Eye (tissue), 1 donor: ENCODE results near the gene RNU2-63P.
"Not testable (repeated sequence)": the region's sequence is repeated elsewhere in the genome, so short reads cannot be mapped to it uniquely, and the experiment has no call there.

Source experiments
- DNase-seq: peaks from one replicate; pipeline ENCODE4 v3.0.0-alpha.2; 2015

The RNU2-63P gene

DNA sequence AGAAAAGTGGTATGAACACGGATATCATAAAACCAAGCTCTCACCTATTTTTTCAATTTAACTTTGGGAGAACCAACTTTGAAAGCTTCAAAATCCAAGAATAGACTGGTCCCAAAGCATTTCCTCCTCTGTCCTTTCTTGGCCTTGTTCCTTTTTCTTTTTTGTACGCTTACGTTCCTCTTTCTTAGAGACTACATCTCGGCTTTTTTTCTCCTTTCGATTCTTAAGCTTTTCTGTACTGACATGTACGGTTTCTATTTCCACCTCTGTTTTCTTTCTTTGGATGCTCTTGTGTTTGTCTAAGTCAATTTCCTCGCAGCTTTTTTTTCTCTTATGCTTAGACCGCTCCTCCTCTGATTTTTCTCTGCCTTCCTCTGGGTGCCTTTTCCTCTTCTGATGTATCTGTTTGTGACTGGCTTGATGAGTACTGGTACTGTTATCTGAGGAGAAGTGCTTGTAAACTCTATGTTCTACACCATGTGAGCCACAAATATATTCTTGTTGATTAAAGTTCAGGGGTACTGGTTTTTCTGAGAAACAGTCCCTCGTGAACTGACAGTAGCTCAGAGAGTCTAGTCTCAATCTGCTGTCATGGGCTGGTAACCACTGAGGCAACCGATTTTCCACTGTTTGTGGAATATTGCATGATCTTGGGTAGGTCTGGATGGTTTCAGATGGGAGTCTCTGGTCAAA lies 11.5 kb upstream of the RNU2-63P start:
- no peak for DNase-seq

DNA sequence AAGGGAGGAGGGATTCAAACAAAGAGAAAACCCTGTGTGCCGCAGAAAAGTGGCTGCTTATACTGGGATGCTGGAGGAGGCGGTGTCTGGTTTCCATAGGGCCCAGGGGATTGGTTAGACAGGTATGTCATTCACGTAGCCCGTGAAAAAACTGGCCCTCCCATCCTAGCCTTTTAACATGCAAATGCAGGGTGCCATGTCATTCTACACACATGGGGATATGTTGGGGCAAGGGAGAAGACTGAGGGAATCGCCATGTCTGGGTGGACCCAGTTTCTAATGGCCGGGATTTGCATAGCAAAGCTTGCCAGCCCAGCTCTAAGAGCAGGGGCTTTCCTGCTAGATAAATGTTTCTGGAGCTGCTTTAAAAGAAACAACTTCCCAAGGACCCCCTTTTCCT lies 8.2 kb upstream of the RNU2-63P start:
- DNase-seq, result no peak

- no peak for DNase-seq
These were observed 6.2 kb upstream of the RNU2-63P start for GRCh38 chr2:88022669-88022921.

GRCh38 chr2:88019985-88020384 lies 3.6 kb upstream of the RNU2-63P start:
- DNase-seq, result no peak

DNA sequence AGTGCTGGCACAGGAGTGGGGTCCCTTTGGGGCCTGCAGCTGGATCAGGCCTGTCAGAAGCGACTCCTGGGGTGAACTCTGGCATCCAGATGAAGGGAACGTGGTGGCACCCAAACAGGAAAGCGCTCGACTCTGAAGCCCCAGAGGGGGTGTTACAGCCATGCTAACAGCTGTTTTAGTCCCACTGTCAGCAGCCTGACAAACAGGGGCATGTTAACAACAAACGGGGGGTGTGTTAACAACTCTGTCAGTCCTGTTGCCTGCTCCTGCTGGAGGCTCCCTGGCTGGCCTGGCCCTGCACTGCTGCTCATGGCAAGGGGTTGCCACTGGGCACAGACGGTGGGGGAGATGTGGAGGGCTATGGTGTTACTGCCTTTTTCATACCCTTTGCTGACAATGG lies 2.6 kb upstream of the RNU2-63P start:
- no peak for DNase-seq

DNA sequence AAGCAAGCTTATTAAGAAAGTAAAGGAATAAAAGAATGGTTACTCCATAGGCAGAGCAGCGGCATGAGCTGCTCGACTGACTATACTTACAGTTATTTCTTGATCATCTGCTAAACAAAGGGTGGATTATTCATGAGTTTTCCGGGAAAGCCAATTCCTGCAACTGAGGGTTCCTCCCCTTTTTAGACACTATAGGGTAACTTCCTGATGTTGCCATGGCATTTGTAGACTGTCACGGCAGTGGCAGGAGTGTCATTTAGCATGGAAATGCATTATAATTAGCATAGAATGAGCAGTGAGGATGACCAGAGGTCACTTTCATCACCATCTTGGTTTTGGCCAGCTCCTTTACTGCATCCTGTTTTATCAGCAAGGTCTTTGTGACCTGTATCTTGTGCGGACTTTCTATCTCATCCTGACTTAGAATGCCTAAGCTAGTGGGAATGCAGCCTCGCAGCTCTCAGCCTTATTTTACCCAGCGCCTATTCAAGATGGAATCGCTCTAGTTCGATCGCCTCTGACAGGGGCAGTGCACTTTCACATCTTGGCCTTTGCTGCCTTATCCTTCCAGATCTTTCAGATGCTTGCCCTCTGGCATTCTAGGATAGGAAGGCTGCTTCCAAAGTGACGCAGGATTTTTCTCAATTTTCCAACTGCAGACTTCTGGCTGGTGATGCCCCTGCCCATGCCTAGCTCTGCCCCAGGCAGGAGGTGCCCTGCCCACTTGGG lies 1.9 kb upstream of the RNU2-63P start:
- not testable (repeated sequence) for DNase-seq

DNA sequence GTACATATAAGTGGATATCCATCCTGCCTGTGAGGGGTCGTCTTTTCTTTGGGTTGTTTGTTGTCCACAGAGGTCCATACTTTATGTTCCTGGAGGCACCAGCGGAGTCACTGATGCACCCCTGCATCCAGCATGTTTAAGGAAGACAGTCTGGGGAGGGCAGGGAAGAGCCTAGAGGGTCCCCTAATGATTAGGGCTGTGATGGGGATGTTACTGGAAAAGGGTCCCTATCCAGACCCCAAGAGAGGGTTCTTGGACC lies 1.4 kb upstream of the RNU2-63P start:
- DNase-seq, result not testable (repeated sequence)

DNA sequence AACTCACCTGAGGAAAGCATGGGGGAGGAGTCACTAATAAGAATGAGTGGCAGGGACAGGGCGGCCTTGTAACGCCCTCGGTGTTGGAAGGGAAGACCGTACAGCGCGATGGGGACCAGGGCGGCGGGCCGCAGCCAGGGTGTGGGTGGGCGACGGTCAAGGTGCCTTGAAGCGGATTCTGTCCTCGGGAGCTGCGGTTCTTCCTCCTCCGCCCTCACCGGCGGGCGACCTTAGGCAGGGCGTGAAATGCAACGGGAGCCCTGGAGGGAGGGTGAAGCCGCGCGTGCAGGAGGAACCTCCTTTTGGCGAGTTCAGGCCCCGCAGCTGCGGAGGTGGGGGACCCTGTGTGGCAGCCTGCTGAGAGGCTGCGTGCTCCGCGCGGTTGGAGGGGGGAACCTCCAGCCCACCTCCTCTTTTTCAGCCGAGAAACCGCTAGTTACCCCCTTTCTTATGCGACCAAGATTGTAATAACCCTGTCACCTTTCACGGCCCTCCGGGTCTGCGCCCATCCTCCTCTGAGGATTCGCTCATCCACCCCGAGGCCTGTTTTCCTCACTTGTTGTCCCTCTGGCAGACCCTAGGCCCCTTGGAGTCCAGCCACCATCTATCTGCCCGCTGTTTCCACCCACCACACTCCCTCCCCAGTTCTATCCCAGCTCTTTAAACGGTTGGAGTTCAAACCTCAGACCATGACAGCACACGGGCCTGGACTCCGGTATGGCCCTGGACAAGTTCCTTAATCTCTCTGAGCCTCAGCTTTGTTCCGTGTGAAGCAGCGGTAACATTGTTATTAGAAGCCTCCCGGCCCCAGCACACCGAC lies 823 bp upstream of the RNU2-63P start:
- DNase-seq, result no peak

DNA sequence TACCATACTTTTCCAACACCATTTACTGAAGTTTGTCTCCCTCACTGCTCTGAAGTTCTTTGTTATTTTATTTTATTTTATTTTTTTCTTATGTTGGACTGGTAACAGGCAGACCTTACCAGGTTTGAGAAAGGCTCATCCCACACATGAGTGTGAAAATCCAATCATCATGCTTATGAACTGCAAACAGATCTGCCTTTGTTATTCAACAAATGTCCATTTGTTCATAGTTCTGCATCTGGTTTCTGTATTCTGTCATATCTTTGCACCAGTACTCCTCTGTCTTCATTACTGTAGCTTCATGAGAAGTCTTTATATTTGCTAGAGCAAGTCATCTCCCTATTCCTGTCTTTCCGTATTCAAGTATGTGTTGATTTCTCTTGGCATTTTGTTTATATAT lies 5.3 kb downstream of the RNU2-63P start:
- DNase-seq, result no peak

DNA sequence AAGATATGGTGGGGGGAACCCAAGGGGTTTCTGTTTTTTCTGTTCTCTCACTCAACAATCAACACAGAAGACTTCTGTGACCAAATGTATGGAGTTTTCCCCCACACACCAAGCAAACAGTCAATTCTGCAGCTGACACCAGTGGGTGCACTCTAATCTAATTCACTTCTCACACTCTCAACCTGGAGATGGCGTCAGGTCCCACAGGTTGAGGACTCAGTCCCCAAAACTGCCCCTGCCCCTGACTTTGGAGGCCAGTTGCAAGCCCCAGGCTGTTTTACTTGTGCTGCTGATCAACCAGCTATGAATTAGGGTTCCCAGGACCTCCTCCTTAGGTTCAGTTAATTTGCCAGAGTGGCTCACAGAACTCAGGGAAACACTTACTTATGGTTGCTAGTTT lies 6.2 kb downstream of the RNU2-63P start:
- no peak for DNase-seq

GRCh38 chr2:88006912-88007439 lies 9.4 kb downstream of the RNU2-63P start:
- no peak for DNase-seq

- no peak for DNase-seq
These were observed 10.6 kb downstream of the RNU2-63P start for GRCh38 chr2:88005776-88006175.

DNA sequence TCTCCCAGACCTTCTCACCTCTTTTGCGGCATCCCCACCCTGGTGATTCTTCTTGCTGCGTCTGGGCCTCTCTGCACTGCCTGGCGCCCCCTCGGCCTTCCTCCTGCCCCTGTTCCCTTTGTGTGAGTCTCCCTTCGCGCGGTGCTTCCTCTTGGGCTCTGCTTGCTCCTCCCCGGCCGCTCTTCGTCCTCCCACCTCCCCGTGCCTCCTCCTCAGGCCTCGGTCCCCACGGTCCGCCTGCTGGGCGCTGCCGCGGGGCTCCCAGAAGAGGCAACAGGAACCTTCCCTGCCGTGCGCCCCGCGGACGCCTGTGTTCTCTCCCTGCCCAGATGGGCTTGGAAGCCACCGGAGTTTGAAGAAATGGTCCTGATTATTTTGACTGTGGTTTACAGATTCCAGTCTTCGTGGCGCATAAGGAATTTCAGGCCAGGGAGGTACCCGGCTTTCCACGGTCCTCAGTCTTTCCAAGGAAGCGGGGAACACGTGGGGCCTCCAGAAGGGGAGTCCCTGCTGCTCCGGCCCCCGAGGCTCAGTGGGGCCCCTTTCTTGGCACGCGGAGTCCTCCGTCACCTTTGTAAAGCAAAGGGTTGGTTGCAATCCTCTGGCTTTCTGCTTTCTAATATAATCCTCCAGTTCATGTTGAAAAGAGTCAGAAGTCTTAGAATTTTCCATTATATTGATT lies 13.1 kb downstream of the RNU2-63P start:
- DNase-seq, result peak; percentile 54

- DNase-seq, result no peak
These were observed 14.0 kb downstream of the RNU2-63P start for GRCh38 chr2:88002359-88002707.

DNA sequence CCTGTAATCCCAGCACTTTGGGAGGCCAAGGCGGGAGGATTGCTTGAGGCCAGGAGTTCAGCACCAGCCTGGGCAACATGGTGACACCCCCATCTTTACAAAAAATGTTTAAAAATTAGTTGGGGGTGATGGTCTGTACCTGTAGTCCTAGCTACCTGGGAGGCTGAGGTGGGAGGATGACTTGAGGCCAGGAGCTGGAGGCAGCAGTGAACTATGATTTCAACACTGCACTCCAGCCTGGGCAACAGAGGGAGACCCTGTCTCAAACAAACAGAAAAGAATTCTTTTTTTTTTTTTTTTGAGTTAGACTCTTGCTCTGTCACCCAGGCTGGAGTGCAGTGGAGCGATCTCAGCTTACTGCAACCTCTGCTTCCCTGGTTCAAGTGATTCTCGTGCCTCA lies 15.9 kb downstream of the RNU2-63P start:
- not testable (repeated sequence) for DNase-seq

DNA sequence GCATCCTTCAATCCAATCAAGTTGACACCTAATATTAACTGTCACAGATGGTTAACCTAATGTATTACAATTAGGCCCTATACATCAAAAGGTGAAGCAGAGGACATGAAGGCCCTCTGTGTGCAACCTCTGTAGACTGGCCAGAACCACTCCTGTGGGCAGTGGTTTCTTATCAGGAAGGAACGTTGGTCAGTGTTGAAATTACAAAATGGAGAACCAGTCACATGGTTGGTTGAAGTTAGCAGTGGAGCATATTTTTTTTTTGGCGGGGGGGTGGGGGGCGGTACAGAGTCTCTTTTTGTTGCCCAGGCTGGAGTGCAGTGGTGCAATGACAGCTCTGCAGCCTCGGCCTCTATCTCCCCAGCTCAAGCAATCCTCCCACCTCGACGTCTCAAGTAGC lies 19.8 kb downstream of the RNU2-63P start:
- DNase-seq, result no peak

DNA sequence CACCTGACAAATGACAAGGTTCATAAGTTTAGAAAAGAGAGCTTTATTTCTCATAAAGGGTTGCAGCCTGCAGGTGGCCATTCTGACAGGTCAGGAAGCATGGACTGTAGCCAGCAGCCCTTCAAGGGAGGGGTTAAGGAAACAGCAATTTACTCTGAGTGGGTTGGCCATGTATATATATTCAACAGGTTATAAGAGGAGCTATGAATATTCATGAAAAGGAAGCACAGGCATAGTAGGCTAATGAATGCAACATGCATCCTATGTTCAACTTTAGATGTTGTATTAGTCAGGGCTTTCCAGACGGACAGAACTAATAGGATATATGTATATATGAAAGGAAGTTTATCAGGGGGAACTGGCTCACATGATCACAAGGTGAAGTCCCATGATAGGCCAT lies 20.6 kb downstream of the RNU2-63P start:
- DNase-seq, result no peak

DNA sequence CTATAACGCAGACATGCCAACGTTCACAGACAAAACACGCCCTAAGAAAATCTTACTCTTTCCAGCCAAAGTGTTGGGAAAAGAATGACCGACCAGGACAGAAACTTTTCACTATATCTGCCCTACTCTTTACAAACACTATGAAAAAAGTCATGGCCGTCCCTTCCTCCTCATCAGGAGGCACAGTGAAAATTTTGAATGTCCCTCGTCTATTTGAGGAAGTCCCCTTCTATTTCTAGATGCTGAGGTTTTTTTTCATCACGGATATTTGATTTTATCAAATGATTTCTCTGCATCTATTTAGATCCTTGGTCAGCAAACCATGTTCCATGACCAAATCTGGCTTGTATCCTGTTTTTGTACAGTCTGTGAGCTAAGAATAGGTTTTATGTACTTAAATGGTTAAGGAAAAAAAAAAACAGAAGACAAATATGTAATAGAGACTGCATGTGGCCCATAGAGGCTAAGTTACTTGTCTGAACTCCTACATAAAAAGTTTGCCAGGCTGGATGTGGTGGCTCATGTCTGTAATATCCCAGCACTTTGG lies 22.0 kb downstream of the RNU2-63P start:
- DNase-seq, result not testable (repeated sequence)

DNA sequence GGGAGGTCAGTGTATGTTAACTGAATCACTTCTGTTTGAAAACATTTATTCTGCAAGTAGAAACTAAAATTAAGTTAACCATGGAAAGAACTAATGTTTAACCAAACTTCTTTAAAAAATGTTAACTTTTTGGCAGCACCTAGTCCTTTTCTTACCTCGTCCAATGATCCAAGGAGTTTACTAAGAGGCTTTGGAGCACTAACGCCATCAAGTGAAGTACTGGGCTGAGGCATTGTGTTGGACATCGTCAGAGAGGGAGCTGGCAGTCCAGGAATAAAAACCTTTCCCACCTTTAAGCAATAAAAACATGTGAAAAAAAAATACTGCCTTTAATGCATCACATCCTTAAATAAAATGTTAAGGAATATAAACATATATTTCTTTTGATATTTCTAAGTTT lies 23.8 kb downstream of the RNU2-63P start:
- DNase-seq, result not testable (repeated sequence)

GRCh38 chr2:87987473-87987872 lies 28.9 kb downstream of the RNU2-63P start:
- DNase-seq, result not testable (repeated sequence)

DNA sequence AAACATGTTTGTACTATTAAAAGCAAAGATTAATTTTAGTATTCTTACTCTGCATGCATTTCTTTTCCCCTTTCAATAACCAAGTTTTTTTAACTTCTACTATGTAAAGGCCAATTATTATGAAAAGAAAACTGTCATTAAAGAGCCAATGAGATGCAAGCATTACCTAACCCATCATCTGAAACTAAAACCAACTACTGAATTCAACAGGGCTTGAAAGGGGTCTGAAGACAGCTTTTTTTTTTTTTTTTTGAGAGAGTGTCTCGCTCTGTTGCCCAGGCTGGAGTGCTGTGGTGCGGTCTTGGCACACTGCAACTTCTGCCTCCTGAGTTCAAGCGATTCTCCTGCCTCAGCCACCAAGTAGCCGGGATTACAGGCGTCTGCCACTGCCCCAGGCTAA lies 30.4 kb downstream of the RNU2-63P start:
- DNase-seq, result not testable (repeated sequence)

DNA sequence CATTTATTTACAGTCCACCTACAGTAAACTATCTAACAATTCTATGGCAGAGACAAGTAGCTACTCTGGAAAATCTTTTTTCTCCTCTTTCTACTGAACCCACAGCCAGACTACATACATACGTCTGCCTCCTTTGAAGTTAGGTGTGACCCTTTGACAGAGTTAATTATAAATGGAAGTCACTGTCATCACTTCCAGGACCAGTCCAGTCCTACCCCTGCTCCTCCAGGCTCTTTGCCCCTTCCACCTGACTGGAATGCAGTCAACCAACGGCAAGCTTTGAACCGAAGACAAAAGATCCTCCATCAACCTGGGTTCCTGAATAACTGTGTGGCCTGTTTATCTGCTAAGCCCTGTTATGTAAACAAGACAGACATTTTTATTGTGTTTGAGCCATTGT lies 35.2 kb downstream of the RNU2-63P start:
- not testable (repeated sequence) for DNase-seq

GRCh38 chr2:87972385-87972784 lies 44.0 kb downstream of the RNU2-63P start:
- not testable (repeated sequence) for DNase-seq
